GM19099 (cell line): ENCODE measurements around the gene BTBD10.

Experiments used
- POLR2A ChIP-seq: IDR thresholded peaks from 3 replicates; pipeline ENCODE4 v1.6.1; 2011; ENCODE audit warnings: low read depth; ENCODE audit not compliant: insufficient read length; ENCODE audit errors: extremely low read depth

Gene BTBD10

GRCh38 chr11:13339195-13340153 is 123.5 kb downstream of the BTBD10 start:
- TF ChIP-seq POLR2A = no peak

DNA sequence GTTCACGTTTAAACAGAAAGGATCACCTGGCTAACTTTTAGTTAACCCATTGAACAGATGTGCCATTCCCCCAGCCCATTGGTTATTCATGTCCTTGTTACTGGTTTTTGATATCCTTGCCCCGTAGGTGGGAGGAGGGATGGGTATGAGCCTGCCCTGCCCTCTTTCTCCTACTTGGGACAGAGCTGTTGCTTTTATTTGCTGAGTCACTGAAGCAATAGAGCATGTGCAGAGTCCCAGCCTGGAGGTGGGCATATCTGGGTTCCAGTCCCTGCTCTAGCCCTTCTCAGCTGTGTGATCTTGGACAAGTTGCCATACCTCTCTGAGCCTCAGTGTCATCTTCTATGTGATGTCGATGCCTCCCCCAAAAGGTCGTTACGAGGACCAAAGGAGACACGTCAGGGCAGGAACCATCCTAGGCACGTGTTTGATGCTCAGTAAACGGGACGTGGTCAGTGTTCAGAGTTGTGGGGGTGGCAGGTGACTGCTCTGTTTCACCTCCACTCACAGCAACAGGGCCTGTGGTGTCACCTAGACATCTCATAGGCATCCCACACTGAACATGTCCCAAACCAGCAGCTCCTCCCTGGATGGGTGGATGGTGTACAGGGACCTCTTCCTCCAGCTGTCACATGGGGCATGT is 124.5 kb downstream of the BTBD10 start:
- no peak for TF ChIP-seq POLR2A

GRCh38 chr11:13338019-13338426 is 125.0 kb downstream of the BTBD10 start:
- no peak for TF ChIP-seq POLR2A
